HepG2 (cell line): Measurements from ENCODE around the gene TUBB. TPM values are rescaled to one million over a fixed set of nuclear protein-coding genes. Genes with fewer than 3 reads are reported as not detected.

ENCODE experiments used
- DMAP1 ChIP-seq: IDR thresholded peaks from 2 replicates; pipeline ENCODE4 v1.6.1; 2016
- FOXA1 ChIP-seq, 2 experiments: fragments of 450-650 bp in 1 of 2; sonication (generic) in 1 of 2; formaldehyde crosslinking in 1 of 2; IDR thresholded peaks; 2 replicates each; pipeline versions ENCODE4 v1.4.0 to v1.6.1; 2016 to 2020; ENCODE audit warnings: missing genetic modification reagents in 1 of 2
- HMGA1 ChIP-seq: sonication (generic); formaldehyde crosslinking; conservative IDR thresholded peaks from 2 replicates; pipeline ENCODE4 v1.4.0; 2020; ENCODE audit warnings: missing genetic modification reagents
- MAZ ChIP-seq, 2 experiments: sonication (generic) in 1 of 2; formaldehyde crosslinking in 1 of 2; IDR thresholded peaks; 2 replicates each; pipeline versions ENCODE4 v1.5.0 to v1.6.1; 2012 to 2020; ENCODE audit warnings: low read depth in 2 of 2, mild to moderate bottlenecking in 2 of 2, borderline replicate concordance in 1 of 2, improper control_type of control experiment in 1 of 2, low read length in 1 of 2, missing genetic modification reagents in 1 of 2, moderate library complexity in 1 of 2
- MTERF4 ChIP-seq: sonication (generic); formaldehyde crosslinking; IDR thresholded peaks from 2 replicates; pipeline ENCODE4 v1.8.0; 2023; ENCODE audit warnings: mild to moderate bottlenecking, missing genetic modification reagents
- SKIL ChIP-seq: sonication (generic); formaldehyde crosslinking; IDR thresholded peaks from 2 replicates; pipeline ENCODE4 v1.8.0; 2022; ENCODE audit warnings: missing genetic modification reagents, mild to moderate bottlenecking, moderate library complexity, borderline replicate concordance
- ZBTB40 ChIP-seq, 2 experiments: fragments of 450-650 bp in 1 of 2; sonication (generic) in 1 of 2; formaldehyde crosslinking in 1 of 2; IDR thresholded peaks; 2 replicates each; pipeline versions ENCODE4 v1.6.1 to v1.8.0; 2016 to 2022; ENCODE audit warnings: antibody characterized with exemption in 1 of 2, mild to moderate bottlenecking in 1 of 2, missing genetic modification reagents in 1 of 2
- ZFP90 ChIP-seq: sonication (generic); formaldehyde crosslinking; IDR thresholded peaks from 2 replicates; pipeline ENCODE4 v1.8.0; 2022; ENCODE audit warnings: missing genetic modification reagents, mild to moderate bottlenecking, inconsistent platforms, borderline replicate concordance
- ZMYM3 ChIP-seq: sonication (generic); formaldehyde crosslinking; IDR thresholded peaks from 2 replicates; pipeline ENCODE4 v1.5.1; 2020; ENCODE audit warnings: mild to moderate bottlenecking, missing genetic modification reagents
- ZNF607 ChIP-seq: sonication (generic); formaldehyde crosslinking; IDR thresholded peaks from 2 replicates; pipeline ENCODE4 v1.5.1; 2020; ENCODE audit warnings: missing genetic modification reagents, mild to moderate bottlenecking, borderline replicate concordance
- ZNF772 ChIP-seq: sonication (generic); formaldehyde crosslinking; IDR thresholded peaks from 2 replicates; pipeline ENCODE4 v1.5.0; 2020; ENCODE audit warnings: mild to moderate bottlenecking, missing genetic modification reagents
- polyA plus RNA-seq, 8 experiments: library from polyadenylated mRNA; depleted of rRNA in 3 of 8; stranded (reverse) in 7 of 8; unstranded in 1 of 8; fragments of >200 nt; fragmentation: Illumina TruSeq in 4 of 8; extraction: Trizol in 4 of 8; gene quantifications; 2 replicates each; pipeline versions ENCODE4 v1.2.1 to v1.2.3, GENCODE V29; 2011 to 2016; ENCODE audit warnings: low read depth in 4 of 8, missing spikeins in 1 of 8, mixed read lengths in 1 of 8; ENCODE audit not compliant: insufficient read depth in 1 of 8
- total RNA-seq, 5 experiments: library from RNA; depleted of rRNA; stranded (reverse); fragments of >200 nt; fragmentation: Illumina TruSeq; extraction: Trizol; gene quantifications; 2 replicates each; pipeline ENCODE4 v1.2.3, GENCODE V29; 2016; ENCODE audit warnings: low read depth in 1 of 5
- TF ChIP-seq, protein P1 (sequence below): sonication (generic); formaldehyde crosslinking; IDR thresholded peaks from 2 replicates; pipeline ENCODE4 v1.5.0; 2020; ENCODE audit warnings: missing genetic modification reagents

Gene TUBB
- total and polyA plus RNA-seq, 2 of the 13 experiments (the other 11 are each of a cell fraction or from before 2014, with no cell fraction given): 911 to 1,163 TPM

- TF ChIP-seq, protein P1, sequence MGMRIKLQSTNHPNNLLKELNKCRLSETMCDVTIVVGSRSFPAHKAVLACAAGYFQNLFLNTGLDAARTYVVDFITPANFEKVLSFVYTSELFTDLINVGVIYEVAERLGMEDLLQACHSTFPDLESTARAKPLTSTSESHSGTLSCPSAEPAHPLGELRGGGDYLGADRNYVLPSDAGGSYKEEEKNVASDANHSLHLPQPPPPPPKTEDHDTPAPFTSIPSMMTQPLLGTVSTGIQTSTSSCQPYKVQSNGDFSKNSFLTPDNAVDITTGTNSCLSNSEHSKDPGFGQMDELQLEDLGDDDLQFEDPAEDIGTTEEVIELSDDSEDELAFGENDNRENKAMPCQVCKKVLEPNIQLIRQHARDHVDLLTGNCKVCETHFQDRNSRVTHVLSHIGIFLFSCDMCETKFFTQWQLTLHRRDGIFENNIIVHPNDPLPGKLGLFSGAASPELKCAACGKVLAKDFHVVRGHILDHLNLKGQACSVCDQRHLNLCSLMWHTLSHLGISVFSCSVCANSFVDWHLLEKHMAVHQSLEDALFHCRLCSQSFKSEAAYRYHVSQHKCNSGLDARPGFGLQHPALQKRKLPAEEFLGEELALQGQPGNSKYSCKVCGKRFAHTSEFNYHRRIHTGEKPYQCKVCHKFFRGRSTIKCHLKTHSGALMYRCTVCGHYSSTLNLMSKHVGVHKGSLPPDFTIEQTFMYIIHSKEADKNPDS (CRISPR knock-in tag): peak; percentile 24; the same call in 1 of the 2 replicates
- TF ChIP-seq HMGA1 (CRISPR knock-in tag): no peak
- no peak for TF ChIP-seq FOXA1 (IDR thresholded peaks at IDR 0.05)
- peak; percentile 18; the same call in 1 of the 2 replicates for TF ChIP-seq FOXA1 (CRISPR knock-in tag; IDR thresholded peaks at IDR 0.05)
- TF ChIP-seq ZMYM3 (CRISPR knock-in tag): no peak
- peak; percentile 64 for TF ChIP-seq ZNF607 (CRISPR knock-in tag)
- peak; percentile 9 for TF ChIP-seq ZFP90
- peak; percentile 95 for TF ChIP-seq MAZ (IDR thresholded peaks at IDR 0.05; ENCODE audit: borderline replicate concordance, low read depth, low read length)
- TF ChIP-seq MAZ (CRISPR knock-in tag; IDR thresholded peaks at IDR 0.05; ENCODE audit: low read depth): peak; percentile 96
- peak; percentile 32; the same call in 1 of the 2 replicates for TF ChIP-seq SKIL (CRISPR knock-in tag)
- no peak for TF ChIP-seq MTERF4
- peak; percentile 86 for TF ChIP-seq DMAP1
- TF ChIP-seq ZBTB40 (IDR thresholded peaks at IDR 0.05): no peak
- peak; percentile 50; the same call in 1 of the 2 replicates for TF ChIP-seq ZBTB40 (CRISPR knock-in tag; IDR thresholded peaks at IDR 0.05)
- TF ChIP-seq ZNF772 (CRISPR knock-in tag): peak; percentile 95
Measured at GRCh38 chr6:30721198-30722024, 1.3 kb downstream of the TUBB start (continued).
